ENCODE measurements around the gene ETV3L. TPM values are rescaled to one million over a fixed set of nuclear protein-coding genes. Genes with fewer than 3 reads are reported as not detected.

The ETV3L gene
- total RNA-seq, 4 donors from 2014 or later: not detected

DNA sequence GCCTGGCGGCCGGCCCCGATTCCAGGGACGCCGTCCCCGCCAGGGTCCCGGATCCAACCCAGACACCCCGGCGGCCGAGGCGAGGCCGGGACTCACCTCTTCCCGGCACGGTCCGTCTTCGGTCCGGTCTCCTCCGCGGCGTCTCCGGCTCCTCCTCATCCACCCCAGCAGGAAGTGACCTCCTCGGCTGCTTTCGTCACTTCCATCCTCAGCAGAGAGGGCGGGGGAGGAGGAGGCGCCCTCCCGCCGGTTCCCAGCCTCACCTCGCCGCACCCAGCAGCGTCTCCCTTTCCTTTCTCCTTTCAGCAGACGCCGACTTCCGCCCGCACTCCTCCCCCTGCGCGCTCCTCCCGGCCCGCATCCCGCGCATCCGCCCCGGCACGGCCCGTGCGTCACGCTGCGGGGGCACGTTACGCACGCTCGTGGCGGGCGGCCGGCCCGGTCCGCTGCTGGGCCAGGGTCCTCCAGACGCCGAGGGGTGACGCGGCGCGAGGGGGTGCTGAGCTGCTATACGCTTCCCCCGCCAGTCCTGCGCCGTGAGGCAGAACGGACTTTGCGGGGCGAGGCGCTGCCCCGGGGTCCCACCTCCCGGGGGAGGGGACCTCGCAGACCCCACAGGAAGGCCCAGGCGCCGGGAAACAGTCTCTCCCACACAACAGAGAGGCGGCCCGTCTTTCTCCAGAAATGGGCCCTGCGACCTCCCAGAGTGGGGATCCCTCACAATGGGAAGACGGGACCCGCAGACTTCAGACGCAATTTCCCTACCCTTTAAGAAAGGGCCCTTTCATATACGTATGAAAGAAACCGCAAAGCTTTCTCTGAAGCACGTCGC is 38.8 kb upstream of the ETV3L start, which contains the start of gene ETV3:
Gene ETV3, minus strand, starts transcription at position 176 of the 832 bp plus-strand sequence. CDS start 2,043 bp downstream, outside the sequence.
- DNase-seq (ENCODE audit: low spot score in 2 of 2): peak; percentile 92 to 98
- intact Hi-C loops (cut with DNase I; ENCODE audit: low total_unique reads): no loop called here
- H3K4me3 ChIP-seq (ENCODE audit: low read depth, poor library complexity, severe bottlenecking): peak within 1 kb of the TSS; percentile 99
- peak in 1 of 2 donors; percentile 48 for TF ChIP-seq POLR2A (IDR thresholded peaks at IDR 0.05)
- TF ChIP-seq, protein P1, sequence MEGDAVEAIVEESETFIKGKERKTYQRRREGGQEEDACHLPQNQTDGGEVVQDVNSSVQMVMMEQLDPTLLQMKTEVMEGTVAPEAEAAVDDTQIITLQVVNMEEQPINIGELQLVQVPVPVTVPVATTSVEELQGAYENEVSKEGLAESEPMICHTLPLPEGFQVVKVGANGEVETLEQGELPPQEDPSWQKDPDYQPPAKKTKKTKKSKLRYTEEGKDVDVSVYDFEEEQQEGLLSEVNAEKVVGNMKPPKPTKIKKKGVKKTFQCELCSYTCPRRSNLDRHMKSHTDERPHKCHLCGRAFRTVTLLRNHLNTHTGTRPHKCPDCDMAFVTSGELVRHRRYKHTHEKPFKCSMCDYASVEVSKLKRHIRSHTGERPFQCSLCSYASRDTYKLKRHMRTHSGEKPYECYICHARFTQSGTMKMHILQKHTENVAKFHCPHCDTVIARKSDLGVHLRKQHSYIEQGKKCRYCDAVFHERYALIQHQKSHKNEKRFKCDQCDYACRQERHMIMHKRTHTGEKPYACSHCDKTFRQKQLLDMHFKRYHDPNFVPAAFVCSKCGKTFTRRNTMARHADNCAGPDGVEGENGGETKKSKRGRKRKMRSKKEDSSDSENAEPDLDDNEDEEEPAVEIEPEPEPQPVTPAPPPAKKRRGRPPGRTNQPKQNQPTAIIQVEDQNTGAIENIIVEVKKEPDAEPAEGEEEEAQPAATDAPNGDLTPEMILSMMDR (IDR thresholded peaks at IDR 0.05): no peak
- 0% methylated on average over 25 to 40 of the region's 85 CpGs for WGBS, 2 donors

DNA sequence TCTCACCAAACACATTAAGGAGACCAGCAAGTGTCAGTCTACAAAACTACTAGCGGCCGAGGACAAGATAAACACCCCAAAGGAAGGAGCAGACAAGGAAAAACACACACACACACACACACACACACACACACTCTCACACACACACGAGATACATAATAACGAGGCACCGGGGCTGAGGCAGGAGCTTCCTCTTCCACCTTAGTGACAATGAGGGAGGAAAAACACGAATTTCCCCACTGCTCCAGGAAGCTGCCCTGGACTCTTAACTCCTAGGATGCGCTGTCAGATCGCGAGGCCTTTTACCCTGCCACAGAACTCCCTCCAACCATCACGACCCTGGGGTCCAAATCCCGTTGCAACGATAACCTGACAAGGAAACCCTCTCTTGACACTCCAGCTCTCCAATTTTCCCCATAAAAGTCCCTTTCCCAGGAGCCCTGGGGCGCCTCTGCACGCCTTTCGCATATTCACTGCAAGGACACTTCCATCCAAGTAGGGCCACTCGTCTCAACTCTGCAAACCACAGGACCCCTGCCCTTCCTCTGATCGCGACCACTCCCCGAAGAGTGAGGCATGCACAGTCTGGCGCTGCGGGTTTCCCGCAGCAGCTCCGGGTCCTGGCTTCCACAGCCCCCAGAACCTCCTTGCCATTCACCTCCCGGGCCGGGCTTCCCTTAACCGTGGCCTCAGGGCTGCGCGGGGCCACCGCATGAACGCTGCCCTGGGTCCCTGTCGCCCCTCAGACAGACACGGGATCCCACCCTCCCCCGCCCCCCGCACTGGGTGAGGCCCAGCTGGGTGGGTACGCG is 38.0 kb upstream of the ETV3L start:
- DNase-seq (ENCODE audit: low spot score in 2 of 2): no peak
- no peak for TF ChIP-seq POLR2A (IDR thresholded peaks at IDR 0.05)
- TF ChIP-seq, protein P1 (IDR thresholded peaks at IDR 0.05): no peak
- H3K4me3 ChIP-seq (ENCODE audit: low read depth, poor library complexity, severe bottlenecking): peak overlapping the region; percentile 99
- WGBS, 2 donors: 0% methylated on average over 29 to 31 of the region's 36 CpGs
- intact Hi-C loops (cut with DNase I; ENCODE audit: low total_unique reads): no loop called here

DNA sequence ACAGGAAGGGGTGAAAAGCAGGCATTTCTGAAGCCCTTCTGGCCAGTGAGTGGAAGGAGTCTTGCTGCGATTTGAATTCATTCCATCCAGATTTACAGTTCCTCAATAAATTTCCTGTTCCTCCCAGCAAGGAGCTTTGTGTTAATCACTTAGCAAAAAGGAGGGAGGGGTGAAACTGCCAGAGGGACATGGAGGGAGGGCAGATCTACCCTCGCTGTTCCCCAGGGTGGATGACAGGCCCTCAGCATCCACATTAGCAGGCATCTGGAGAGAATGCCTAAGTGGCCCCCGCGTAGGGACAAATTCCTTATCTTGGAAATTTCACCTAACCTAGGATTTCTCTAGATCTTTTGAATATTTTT is 37.4 kb upstream of the ETV3L start:
- peak overlapping the region; percentile 99 for H3K4me3 ChIP-seq (ENCODE audit: low read depth, poor library complexity, severe bottlenecking)
- no peak for DNase-seq (ENCODE audit: low spot score in 2 of 2)
- intact Hi-C loops (cut with DNase I; ENCODE audit: low total_unique reads): no loop called here
- 4 to 5% methylated on average over 4 of the region's 4 CpGs for WGBS, 2 donors
- TF ChIP-seq, protein P1 (IDR thresholded peaks at IDR 0.05): no peak
- TF ChIP-seq POLR2A (IDR thresholded peaks at IDR 0.05): no peak

DNA sequence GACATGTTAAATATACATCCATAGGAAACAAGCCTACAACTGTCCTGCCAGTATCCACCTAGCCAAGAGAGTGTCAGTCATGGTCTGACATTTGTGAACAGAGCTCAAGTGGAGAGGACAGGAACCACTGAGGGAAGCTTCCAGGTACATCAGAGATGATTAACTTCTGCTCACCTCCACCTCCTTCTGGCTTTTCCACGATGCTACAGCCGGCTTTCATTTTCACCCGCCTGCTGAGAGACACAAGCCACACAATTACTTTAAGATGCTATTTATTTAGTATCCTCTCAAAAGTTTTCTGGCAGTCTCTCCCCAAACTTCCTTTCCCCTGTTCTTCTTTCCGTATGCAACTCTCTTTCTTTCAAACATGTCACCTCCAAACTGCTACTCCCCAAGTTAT is 36.5 kb upstream of the ETV3L start:
- H3K4me3 ChIP-seq (ENCODE audit: low read depth, poor library complexity, severe bottlenecking): no peak overlapping the region
- intact Hi-C loops (cut with DNase I; ENCODE audit: low total_unique reads): no loop called here
- no peak for DNase-seq (ENCODE audit: low spot score in 2 of 2)
- no peak for TF ChIP-seq POLR2A (IDR thresholded peaks at IDR 0.05)
- TF ChIP-seq, protein P1 (IDR thresholded peaks at IDR 0.05): no peak
- 22 to 31% methylated on average over 4 of the region's 4 CpGs for WGBS, 2 donors

DNA sequence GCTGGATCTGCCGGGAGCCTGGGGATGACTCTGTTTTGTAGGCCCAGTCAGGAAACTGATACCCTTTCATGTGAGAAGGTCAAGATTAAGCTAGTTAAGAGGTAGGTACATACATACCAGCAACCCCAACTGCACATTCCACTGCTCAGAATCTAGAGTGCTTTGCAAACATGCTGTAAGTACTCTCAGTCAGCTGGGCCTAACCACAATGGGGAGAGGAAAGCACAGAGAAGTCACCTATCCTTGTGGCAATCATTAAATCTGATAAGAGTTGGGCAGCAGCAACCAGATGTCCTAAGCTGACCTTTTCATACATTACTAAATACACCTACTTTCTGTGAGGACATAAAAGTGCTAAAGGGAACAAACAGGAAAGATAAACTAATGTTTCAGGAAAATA is 36.0 kb upstream of the ETV3L start:
- 40 to 44% methylated on average over 1 of the region's 1 CpG for WGBS, 2 donors
- intact Hi-C loops (cut with DNase I; ENCODE audit: low total_unique reads): no loop called here
- TF ChIP-seq, protein P1 (IDR thresholded peaks at IDR 0.05): no peak
- no peak for TF ChIP-seq POLR2A (IDR thresholded peaks at IDR 0.05)
- no peak for DNase-seq (ENCODE audit: low spot score in 2 of 2)
- H3K4me3 ChIP-seq (ENCODE audit: low read depth, poor library complexity, severe bottlenecking): no peak overlapping the region
